ENCODE measurements around the gene CAPN3.

DNA sequence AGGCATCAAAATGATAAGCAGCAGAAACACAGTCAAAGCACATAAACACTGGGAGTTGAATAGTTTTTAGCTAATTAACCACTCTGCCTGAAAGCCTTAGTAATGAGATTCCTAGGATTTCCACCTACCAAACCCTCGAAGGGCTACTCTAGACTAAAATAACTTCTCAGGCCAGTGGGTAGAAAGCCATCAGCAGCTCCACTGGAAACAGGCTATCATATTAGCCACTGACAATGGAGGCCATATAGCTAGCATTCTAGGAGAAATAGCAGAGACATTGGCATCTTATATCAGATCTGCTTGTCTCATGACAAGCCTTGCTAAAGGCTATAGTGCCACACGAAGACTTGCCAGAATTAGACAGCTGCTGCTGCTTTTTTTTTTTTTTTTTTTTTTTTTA, 4.5 kb upstream of the CAPN3 start:
- no peak for TF ChIP-seq RFX5 (IDR thresholded peaks at IDR 0.05)
- no peak for TF ChIP-seq KDM5A (IDR thresholded peaks at IDR 0.05)
- TF ChIP-seq CTCF (IDR thresholded peaks at IDR 0.05), result no peak
- TF ChIP-seq BHLHE40 (IDR thresholded peaks at IDR 0.05; ENCODE audit: low read depth, low read length), result no peak
- no peak for TF ChIP-seq CHD2 (IDR thresholded peaks at IDR 0.05; ENCODE audit: low read length, partially characterized antibody)
- TF ChIP-seq CHD4 (IDR thresholded peaks at IDR 0.05; ENCODE audit: borderline replicate concordance), result no peak
- no peak for TF ChIP-seq CEBPB (IDR thresholded peaks at IDR 0.05)
- TF ChIP-seq, protein P1, sequence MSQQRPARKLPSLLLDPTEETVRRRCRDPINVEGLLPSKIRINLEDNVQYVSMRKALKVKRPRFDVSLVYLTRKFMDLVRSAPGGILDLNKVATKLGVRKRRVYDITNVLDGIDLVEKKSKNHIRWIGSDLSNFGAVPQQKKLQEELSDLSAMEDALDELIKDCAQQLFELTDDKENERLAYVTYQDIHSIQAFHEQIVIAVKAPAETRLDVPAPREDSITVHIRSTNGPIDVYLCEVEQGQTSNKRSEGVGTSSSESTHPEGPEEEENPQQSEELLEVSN (IDR thresholded peaks at IDR 0.05; ENCODE audit: borderline replicate concordance, low read depth), result no peak
- TF ChIP-seq, protein P2, sequence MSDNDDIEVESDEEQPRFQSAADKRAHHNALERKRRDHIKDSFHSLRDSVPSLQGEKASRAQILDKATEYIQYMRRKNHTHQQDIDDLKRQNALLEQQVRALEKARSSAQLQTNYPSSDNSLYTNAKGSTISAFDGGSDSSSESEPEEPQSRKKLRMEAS (IDR thresholded peaks at IDR 0.05), result no peak
- no peak for TF ChIP-seq BCL3 (IDR thresholded peaks at IDR 0.05)
- TF ChIP-seq PHF8 (IDR thresholded peaks at IDR 0.05; ENCODE audit: borderline replicate concordance, low read depth), result no peak
- TF ChIP-seq POLR2AphosphoS2 (conservative IDR thresholded peaks at IDR 0.05; ENCODE audit: low read length), result no peak
- TF ChIP-seq POLR2A (IDR thresholded peaks at IDR 0.05; ENCODE audit: low read length), result no peak
- TF ChIP-seq RAD21 (conservative IDR thresholded peaks at IDR 0.05 in 1 of 2, IDR thresholded peaks at IDR 0.05 in 1 of 2), result no peak
